Measurements from ENCODE around the gene METRN.

DNA sequence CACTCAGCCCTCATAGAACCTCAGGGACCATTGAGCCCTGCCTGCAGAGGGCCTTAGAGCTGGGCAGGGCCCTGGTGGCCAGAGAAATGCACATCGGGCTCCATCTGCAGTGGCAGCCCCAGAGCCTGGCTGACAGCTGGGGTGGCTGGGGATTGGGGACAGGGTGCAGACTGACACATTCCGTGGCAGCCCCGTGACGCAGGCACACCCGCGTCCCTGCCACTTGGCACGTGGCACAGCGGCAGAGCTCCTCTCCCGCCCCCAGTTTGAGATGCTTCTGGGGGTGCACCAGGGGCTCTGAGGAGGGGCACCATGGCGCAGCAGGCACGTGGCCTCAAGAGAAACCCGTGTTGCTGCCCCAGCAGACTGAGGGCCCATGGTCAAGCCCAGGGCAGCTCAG is 11.5 kb upstream of the METRN start:
- no peak for TF ChIP-seq POLR2AphosphoS5 (IDR thresholded peaks at IDR 0.05)
- TF ChIP-seq, protein P1, sequence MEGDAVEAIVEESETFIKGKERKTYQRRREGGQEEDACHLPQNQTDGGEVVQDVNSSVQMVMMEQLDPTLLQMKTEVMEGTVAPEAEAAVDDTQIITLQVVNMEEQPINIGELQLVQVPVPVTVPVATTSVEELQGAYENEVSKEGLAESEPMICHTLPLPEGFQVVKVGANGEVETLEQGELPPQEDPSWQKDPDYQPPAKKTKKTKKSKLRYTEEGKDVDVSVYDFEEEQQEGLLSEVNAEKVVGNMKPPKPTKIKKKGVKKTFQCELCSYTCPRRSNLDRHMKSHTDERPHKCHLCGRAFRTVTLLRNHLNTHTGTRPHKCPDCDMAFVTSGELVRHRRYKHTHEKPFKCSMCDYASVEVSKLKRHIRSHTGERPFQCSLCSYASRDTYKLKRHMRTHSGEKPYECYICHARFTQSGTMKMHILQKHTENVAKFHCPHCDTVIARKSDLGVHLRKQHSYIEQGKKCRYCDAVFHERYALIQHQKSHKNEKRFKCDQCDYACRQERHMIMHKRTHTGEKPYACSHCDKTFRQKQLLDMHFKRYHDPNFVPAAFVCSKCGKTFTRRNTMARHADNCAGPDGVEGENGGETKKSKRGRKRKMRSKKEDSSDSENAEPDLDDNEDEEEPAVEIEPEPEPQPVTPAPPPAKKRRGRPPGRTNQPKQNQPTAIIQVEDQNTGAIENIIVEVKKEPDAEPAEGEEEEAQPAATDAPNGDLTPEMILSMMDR (IDR thresholded peaks at IDR 0.05) = no peak

Measured in prostate gland (tissue), 2 donors.